ENCODE measurements around the gene CADPS. TPM values are rescaled to one million over a fixed set of nuclear protein-coding genes. Genes with fewer than 3 reads are reported as not detected.

Gene CADPS
- total RNA-seq, 1 experiment from 2014 or later: 7.0 TPM

DNA sequence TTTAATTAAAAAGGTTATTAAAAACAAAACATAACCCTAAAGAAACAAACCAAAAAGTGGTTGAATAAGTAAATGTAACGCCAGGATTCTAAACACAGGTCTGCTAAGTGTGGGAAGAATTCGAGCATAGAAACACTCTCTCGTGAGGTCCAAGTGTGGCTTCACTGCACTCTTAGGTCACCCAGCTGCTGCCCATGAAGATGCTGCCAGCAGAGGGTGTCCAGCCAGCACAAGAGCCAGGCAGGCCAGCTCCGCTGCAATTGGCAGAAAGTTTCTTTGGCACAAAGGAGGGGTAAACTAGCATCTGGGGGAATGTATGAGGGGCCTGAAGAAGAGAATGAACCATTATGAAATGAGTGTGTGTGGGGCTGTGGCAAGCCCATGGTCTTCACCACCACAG is 286.1 kb downstream of the CADPS start:
- no peaks in the 10 kb centered on the region for H3K9me3 Mint-ChIP-seq
- no peak overlapping the region for H3K4me3 Mint-ChIP-seq
- TF ChIP-seq NFE2L1 (CRISPR knock-in tag; IDR thresholded peaks at IDR 0.05) (no peak), TEAD4 (CRISPR knock-in tag; IDR thresholded peaks at IDR 0.05) (no peak), ZNF396 (CRISPR knock-in tag; IDR thresholded peaks at IDR 0.05; ENCODE audit: borderline replicate concordance) (no peak), CTCF (IDR thresholded peaks at IDR 0.05) (no peak), ATF1 (CRISPR knock-in tag; IDR thresholded peaks at IDR 0.05) (no peak), GABPB1 (CRISPR knock-in tag; IDR thresholded peaks at IDR 0.05) (no peak), NFATC4 (CRISPR knock-in tag; IDR thresholded peaks at IDR 0.05) (no peak), MLX (CRISPR knock-in tag; IDR thresholded peaks at IDR 0.05) (no peak), MXD4 (CRISPR knock-in tag; IDR thresholded peaks at IDR 0.05; ENCODE audit: borderline replicate concordance) (no peak), E2F5 (CRISPR knock-in tag; IDR thresholded peaks at IDR 0.05) (no peak), SP1 (CRISPR knock-in tag; conservative IDR thresholded peaks at IDR 0.05) (no peak), JUN (CRISPR knock-in tag; IDR thresholded peaks at IDR 0.05) (no peak), PRRX2 (CRISPR knock-in tag; IDR thresholded peaks at IDR 0.05) (no peak), NR2C2 (CRISPR knock-in tag; IDR thresholded peaks at IDR 0.05) (no peak), ZNF317 (CRISPR knock-in tag; IDR thresholded peaks at IDR 0.05; ENCODE audit: borderline replicate concordance, low read depth) (no peak), GRHL2 (CRISPR knock-in tag; IDR thresholded peaks at IDR 0.05; ENCODE audit: insufficient replicate concordance, severe bottlenecking) (no peak)
- TF ChIP-seq, protein P1, sequence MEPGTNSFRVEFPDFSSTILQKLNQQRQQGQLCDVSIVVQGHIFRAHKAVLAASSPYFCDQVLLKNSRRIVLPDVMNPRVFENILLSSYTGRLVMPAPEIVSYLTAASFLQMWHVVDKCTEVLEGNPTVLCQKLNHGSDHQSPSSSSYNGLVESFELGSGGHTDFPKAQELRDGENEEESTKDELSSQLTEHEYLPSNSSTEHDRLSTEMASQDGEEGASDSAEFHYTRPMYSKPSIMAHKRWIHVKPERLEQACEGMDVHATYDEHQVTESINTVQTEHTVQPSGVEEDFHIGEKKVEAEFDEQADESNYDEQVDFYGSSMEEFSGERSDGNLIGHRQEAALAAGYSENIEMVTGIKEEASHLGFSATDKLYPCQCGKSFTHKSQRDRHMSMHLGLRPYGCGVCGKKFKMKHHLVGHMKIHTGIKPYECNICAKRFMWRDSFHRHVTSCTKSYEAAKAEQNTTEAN (CRISPR knock-in tag; IDR thresholded peaks at IDR 0.05): no peak
- TF ChIP-seq, protein P2, sequence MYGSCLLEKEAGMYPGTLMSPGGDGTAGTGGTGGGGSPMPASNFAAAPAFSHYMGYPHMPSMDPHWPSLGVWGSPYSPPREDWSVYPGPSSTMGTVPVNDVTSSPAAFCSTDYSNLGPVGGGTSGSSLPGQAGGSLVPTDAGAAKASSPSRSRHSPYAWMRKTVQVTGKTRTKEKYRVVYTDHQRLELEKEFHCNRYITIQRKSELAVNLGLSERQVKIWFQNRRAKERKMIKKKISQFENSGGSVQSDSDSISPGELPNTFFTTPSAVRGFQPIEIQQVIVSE (CRISPR knock-in tag; IDR thresholded peaks at IDR 0.05; ENCODE audit: borderline replicate concordance): no peak
- TF ChIP-seq, protein P3, sequence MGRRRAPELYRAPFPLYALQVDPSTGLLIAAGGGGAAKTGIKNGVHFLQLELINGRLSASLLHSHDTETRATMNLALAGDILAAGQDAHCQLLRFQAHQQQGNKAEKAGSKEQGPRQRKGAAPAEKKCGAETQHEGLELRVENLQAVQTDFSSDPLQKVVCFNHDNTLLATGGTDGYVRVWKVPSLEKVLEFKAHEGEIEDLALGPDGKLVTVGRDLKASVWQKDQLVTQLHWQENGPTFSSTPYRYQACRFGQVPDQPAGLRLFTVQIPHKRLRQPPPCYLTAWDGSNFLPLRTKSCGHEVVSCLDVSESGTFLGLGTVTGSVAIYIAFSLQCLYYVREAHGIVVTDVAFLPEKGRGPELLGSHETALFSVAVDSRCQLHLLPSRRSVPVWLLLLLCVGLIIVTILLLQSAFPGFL (CRISPR knock-in tag; IDR thresholded peaks at IDR 0.05; ENCODE audit: borderline replicate concordance): no peak
- H3K27ac Mint-ChIP-seq: no peak overlapping the region
- DNase-seq (ENCODE audit: low spot score) (no peak), ATAC-seq (no peak)
- no peaks in the 10 kb centered on the region for H3K27me3 Mint-ChIP-seq (ENCODE audit: low read depth)
- no peaks in the 10 kb centered on the region for H3K4me1 Mint-ChIP-seq
- POLR2A ChIA-PET: no interaction called here
- CTCF ChIA-PET: interaction anchor here (0.5 kb wide), 1 partner anchor 54 kb away, joined by 3 read pairs; no protein-coding TSS in a partner anchor
- H3K36me3 Mint-ChIP-seq: no peaks in the 10 kb centered on the region

GRCh38 chr3:62587579-62588031 is 287.6 kb downstream of the CADPS start:
- Mint-ChIP-seq H3K36me3 (0 out of 2 replicates have a peak, but pooled peaks cover under 1% of the 10 kb centered on the region), H3K4me3 (no peak overlapping the region), H3K9me3 (no peaks in the 10 kb centered on the region), H3K4me1 (no peaks in the 10 kb centered on the region), H3K27me3 (ENCODE audit: low read depth) (no peaks in the 10 kb centered on the region), H3K27ac (no peak overlapping the region)
- ChIA-PET CTCF (no interaction called here), POLR2A (interaction anchor here (0.6 kb wide), 1 partner anchor 658 kb away, joined by 3 read pairs; no protein-coding TSS in a partner anchor)
- TF ChIP-seq, protein P4, sequence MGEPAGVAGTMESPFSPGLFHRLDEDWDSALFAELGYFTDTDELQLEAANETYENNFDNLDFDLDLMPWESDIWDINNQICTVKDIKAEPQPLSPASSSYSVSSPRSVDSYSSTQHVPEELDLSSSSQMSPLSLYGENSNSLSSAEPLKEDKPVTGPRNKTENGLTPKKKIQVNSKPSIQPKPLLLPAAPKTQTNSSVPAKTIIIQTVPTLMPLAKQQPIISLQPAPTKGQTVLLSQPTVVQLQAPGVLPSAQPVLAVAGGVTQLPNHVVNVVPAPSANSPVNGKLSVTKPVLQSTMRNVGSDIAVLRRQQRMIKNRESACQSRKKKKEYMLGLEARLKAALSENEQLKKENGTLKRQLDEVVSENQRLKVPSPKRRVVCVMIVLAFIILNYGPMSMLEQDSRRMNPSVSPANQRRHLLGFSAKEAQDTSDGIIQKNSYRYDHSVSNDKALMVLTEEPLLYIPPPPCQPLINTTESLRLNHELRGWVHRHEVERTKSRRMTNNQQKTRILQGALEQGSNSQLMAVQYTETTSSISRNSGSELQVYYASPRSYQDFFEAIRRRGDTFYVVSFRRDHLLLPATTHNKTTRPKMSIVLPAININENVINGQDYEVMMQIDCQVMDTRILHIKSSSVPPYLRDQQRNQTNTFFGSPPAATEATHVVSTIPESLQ (CRISPR knock-in tag; IDR thresholded peaks at IDR 0.05): no peak
- no peak for TF ChIP-seq SP1 (CRISPR knock-in tag; conservative IDR thresholded peaks at IDR 0.05)
- DNase-seq (ENCODE audit: low spot score): no peak
- no peak for ATAC-seq
